A549 treated with Mapracorat at 1 μM for 4 hours (cell line): ENCODE data around the gene STPG4. TPM values are rescaled to one million over a fixed set of nuclear protein-coding genes. Genes with fewer than 3 reads are reported as not detected.

ENCODE experiments used
- total RNA-seq: library from RNA; stranded (reverse); fragments of 200-300 nt; extraction: Qiagen RNA extraction; gene quantifications from 5 replicates; pipeline ENCODE4 v1.2.3, GENCODE V29; 2022

Gene STPG4, protein sequence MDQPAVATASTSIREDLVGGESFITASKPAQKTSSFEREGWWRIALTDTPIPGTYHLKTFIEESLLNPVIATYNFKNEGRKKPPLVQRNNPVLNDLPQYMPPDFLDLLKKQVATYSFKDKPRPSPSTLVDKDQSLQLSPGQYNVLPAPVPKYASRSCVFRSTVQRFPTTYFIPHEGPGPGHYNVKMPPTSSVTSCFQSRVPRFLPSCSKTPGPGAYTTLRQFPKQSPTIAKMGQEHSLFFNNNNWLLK
- total RNA-seq: not detected in 5 replicates

DNA sequence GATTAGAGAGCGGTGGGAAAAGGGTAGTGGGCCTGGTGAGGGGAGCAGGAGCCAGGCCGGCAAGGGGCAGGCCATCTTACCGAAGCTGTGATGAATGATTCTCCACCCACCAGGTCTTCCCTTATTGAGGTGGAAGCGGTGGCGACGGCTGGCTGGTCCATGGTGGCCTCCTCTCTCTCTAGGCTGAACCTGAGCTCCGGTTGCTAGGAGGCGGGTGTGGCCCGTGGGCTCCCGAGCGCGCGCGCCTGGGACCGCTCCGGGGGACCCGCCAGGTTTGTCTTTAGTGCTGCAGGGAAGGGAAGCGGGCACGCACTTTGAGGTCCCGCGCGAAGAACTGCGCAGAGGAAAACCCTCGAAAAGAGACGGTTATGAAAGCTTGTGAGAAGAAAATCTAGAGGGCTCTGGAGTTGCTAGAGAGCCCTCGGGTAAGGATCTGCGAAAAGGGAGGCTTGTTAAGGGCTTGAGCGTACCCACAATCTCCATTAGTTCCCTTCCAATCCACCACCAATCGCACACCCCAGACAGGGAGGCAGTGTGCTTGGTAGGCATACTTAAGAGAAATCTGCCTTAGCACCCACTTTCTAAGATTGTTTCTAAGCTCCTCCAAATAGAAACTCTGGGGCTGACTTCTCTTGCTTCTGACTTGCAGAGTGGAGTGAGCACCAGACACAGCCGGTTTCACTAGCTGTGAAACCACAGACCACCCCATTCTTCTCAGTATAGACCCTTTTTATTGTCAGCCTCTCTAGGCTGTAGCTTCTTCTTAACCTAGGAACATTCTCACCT is at the start of gene STPG4:
TSS of gene STPG4 (minus strand) at position 218 of the 786 bp plus-strand sequence. CDS start at position 161, 57 bp downstream.

Other genes starting within 250 kb of the STPG4 start
- gene MCFD2, start 239.5 kb downstream of the STPG4 start, total RNA-seq: 92.9 to 110 TPM (median 104 TPM) in 5 replicates
- 32.3 to 45.2 TPM (median 42.8 TPM) in 5 replicates for gene TTC7A, start 214.1 kb downstream of the STPG4 start, total RNA-seq
- gene CALM2, start 21.2 kb upstream of the STPG4 start, total RNA-seq: 989 to 1,411 TPM (median 1,043 TPM) in 5 replicates
- gene EPCAM, start 214.0 kb upstream of the STPG4 start, total RNA-seq: 3.8 to 4.9 TPM (median 4.1 TPM) in 5 replicates
- 36.3 to 41.6 TPM (median 38.0 TPM) in 5 replicates for gene MSH2, start 247.8 kb upstream of the STPG4 start, total RNA-seq